ENCODE results near the gene PRR12.

PRR12 gene

DNA sequence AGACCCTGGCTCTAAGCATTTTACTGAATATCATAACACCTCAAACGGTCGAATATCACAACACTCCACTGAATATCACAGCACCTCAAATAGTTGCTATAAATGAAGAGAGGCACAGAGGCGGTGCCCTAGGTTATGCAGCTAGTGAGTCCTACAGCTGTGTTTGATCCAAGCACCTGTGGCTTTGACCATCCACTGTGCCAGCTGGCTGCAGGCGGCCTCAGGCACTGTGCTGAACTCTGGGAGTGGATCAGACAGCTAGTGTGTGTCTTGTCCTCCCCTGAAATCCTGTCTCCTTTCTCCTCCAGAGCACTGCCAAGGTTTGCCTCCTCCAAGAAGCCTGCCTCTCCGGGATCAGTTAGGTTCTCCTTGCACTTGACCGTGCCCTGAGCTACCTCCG lies 18.0 kb upstream of the PRR12 start:
- H3K27me3 ChIP-seq (replicated peaks; ENCODE audit: insufficient read depth, low read length) = no peaks in the 10 kb centered on the region
- TF ChIP-seq EZH2phosphoT487 (IDR thresholded peaks at IDR 0.05; ENCODE audit: low read length) (no peak), EZH2 (optimal IDR thresholded peaks at IDR 0.05; ENCODE audit: low read depth, low read length) (no peak)
- TF ChIP-seq, protein P1, sequence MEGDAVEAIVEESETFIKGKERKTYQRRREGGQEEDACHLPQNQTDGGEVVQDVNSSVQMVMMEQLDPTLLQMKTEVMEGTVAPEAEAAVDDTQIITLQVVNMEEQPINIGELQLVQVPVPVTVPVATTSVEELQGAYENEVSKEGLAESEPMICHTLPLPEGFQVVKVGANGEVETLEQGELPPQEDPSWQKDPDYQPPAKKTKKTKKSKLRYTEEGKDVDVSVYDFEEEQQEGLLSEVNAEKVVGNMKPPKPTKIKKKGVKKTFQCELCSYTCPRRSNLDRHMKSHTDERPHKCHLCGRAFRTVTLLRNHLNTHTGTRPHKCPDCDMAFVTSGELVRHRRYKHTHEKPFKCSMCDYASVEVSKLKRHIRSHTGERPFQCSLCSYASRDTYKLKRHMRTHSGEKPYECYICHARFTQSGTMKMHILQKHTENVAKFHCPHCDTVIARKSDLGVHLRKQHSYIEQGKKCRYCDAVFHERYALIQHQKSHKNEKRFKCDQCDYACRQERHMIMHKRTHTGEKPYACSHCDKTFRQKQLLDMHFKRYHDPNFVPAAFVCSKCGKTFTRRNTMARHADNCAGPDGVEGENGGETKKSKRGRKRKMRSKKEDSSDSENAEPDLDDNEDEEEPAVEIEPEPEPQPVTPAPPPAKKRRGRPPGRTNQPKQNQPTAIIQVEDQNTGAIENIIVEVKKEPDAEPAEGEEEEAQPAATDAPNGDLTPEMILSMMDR (IDR thresholded peaks at IDR 0.05; ENCODE audit: low read length) = no peak
- no peak overlapping the region for H3K27ac ChIP-seq (ENCODE audit: low read length)
- H3K9ac ChIP-seq (ENCODE audit: low read length) = no peak overlapping the region
- 0 out of 2 replicates have a peak, but pooled peaks cover 2% of the 10 kb centered on the region for H3K36me3 ChIP-seq (replicated peaks; ENCODE audit: insufficient read depth, low read length)
- H3K9me3 ChIP-seq (replicated peaks; ENCODE audit: insufficient read depth, low read length) = no peaks in the 10 kb centered on the region
- H4K20me1 ChIP-seq (ENCODE audit: insufficient read depth, low read length) = no peaks in the 10 kb centered on the region
- no peak overlapping the region for H3K4me3 ChIP-seq (ENCODE audit: low read length)
- peaks cover 6% of the 10 kb centered on the region for H3K4me1 ChIP-seq (ENCODE audit: low read length)
- no peaks in the 10 kb centered on the region for H3K9me2 ChIP-seq (replicated peaks; ENCODE audit: insufficient read depth, low read length)
- H3K4me2 ChIP-seq (ENCODE audit: low read depth, low read length) = no peak overlapping the region
- no peak overlapping the region for H2AFZ ChIP-seq (ENCODE audit: low read length)
- no peak for DNase-seq
- H3K79me2 ChIP-seq (ENCODE audit: low read length) = peaks cover 51% of the 10 kb centered on the region
- peaks cover 8% of the 10 kb centered on the region; the same call in 1 of the 2 replicates for H3F3A ChIP-seq (ENCODE audit: insufficient read depth, low read length)

DNA sequence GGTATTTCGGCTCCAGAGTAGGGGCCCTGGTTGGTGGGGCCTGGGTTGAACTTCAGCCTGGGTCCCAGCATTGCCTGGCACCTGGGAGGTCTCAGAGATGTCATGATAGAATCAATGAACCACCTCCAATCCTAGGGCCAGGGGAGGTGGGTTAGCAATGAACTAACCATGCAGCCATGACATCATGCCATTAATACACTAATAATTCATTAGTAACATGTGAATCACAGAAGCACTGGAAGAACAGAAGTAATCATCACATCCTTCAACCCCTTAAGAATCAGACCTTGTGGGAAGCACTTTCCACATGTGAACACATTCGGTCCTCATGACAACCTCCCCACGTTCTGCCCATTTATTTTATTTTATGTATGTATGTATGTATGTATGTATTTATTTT lies 17.6 kb upstream of the PRR12 start:
- Histone ChIP-seq H3K79me2 (ENCODE audit: low read length) (peaks cover 51% of the 10 kb centered on the region), H2AFZ (ENCODE audit: low read length) (no peak overlapping the region), H3F3A (ENCODE audit: insufficient read depth, low read length) (peaks cover 8% of the 10 kb centered on the region; the same call in 1 of the 2 replicates), H3K27me3 (replicated peaks; ENCODE audit: insufficient read depth, low read length) (no peaks in the 10 kb centered on the region), H4K20me1 (ENCODE audit: insufficient read depth, low read length) (no peaks in the 10 kb centered on the region), H3K27ac (ENCODE audit: low read length) (no peak overlapping the region), H3K4me2 (ENCODE audit: low read depth, low read length) (no peak overlapping the region), H3K9me3 (replicated peaks; ENCODE audit: insufficient read depth, low read length) (no peaks in the 10 kb centered on the region), H3K4me3 (ENCODE audit: low read length) (no peak overlapping the region), H3K9me2 (replicated peaks; ENCODE audit: insufficient read depth, low read length) (no peaks in the 10 kb centered on the region), H3K4me1 (ENCODE audit: low read length) (peaks cover 6% of the 10 kb centered on the region), H3K9ac (ENCODE audit: low read length) (no peak overlapping the region), H3K36me3 (replicated peaks; ENCODE audit: insufficient read depth, low read length) (0 out of 2 replicates have a peak, but pooled peaks cover 2% of the 10 kb centered on the region)
- DNase-seq = no peak
- TF ChIP-seq EZH2 (optimal IDR thresholded peaks at IDR 0.05; ENCODE audit: low read depth, low read length) = no peak
- no peak for TF ChIP-seq EZH2phosphoT487 (IDR thresholded peaks at IDR 0.05; ENCODE audit: low read length)
- TF ChIP-seq, protein P1 (IDR thresholded peaks at IDR 0.05; ENCODE audit: low read length) = no peak

- Histone ChIP-seq H3K27ac (ENCODE audit: low read length) (no peak overlapping the region), H3K9me2 (replicated peaks; ENCODE audit: insufficient read depth, low read length) (no peaks in the 10 kb centered on the region), H3K79me2 (ENCODE audit: low read length) (peaks cover 57% of the 10 kb centered on the region), H3K27me3 (replicated peaks; ENCODE audit: insufficient read depth, low read length) (no peaks in the 10 kb centered on the region), H3K4me3 (ENCODE audit: low read length) (no peak overlapping the region), H2AFZ (ENCODE audit: low read length) (no peak overlapping the region), H4K20me1 (ENCODE audit: insufficient read depth, low read length) (no peaks in the 10 kb centered on the region), H3K9me3 (replicated peaks; ENCODE audit: insufficient read depth, low read length) (no peaks in the 10 kb centered on the region), H3K4me2 (ENCODE audit: low read depth, low read length) (no peak overlapping the region), H3K36me3 (replicated peaks; ENCODE audit: insufficient read depth, low read length) (0 out of 2 replicates have a peak, but pooled peaks cover 2% of the 10 kb centered on the region), H3K9ac (ENCODE audit: low read length) (no peak overlapping the region), H3K4me1 (ENCODE audit: low read length) (peaks cover 10% of the 10 kb centered on the region), H3F3A (ENCODE audit: insufficient read depth, low read length) (peaks cover 8% of the 10 kb centered on the region; the same call in 1 of the 2 replicates)
- no peak for TF ChIP-seq EZH2phosphoT487 (IDR thresholded peaks at IDR 0.05; ENCODE audit: low read length)
- TF ChIP-seq, protein P1 (IDR thresholded peaks at IDR 0.05; ENCODE audit: low read length) = no peak
- no peak for TF ChIP-seq EZH2 (optimal IDR thresholded peaks at IDR 0.05; ENCODE audit: low read depth, low read length)
- no peak for DNase-seq
Measured at GRCh38 chr19:49574206-49574755, 16.7 kb upstream of the PRR12 start.
